GM18499 (cell line): Measurements from ENCODE around the gene CABP2.
"Not testable (repeated sequence)": the region's sequence is repeated elsewhere in the genome, so short reads cannot be mapped to it uniquely, and the experiment has no call there.

Experiments used
- ATAC-seq: cut with Tn5 transposase; IDR thresholded peaks from one replicate; pipeline ENCODE4 v1.9.1; 2021; ENCODE audit warnings: moderate number of reproducible peaks; ENCODE audit not compliant: insufficient read depth, unreplicated experiment

CABP2 gene

GRCh38 chr11:67496113-67496512 is 27.1 kb downstream of the CABP2 start:
- ATAC-seq = no peak

DNA sequence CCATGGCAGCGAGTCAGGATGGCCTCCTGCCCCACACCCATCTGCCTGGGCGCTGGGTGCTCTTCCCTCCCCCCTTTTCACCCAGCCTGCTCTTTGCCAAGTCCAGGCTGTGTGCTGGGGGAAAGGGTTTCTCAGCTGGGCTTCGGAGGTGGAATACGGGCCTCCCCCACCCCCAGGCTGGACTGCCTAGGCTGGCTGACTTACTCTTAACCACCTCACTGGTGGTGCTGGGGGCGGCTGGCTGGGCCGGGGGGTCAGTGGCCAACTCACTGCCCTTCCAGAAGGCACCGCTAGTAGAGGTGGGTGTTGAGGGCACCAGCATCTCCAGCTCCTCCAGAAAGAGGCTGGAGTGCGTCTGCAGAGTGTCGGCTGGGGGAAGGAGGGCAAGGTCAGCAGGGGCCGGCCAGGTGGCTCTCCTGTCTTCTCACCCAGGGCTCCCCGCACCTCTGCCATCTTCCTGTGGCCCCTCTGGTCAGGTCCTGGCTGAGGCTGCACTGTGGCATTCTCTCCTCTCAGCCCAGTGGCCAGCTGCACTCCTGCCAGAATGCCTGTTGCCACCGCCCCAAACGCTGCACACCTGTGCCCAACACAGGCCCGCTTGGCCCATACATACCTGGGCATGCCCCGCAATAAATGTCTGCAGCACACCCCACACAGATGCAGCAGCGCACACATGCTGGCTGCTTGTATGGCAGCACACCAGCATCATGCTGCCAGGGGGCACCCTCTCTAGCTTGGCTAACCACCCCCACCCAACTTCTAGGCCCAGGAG is 27.8 kb downstream of the CABP2 start:
- ATAC-seq = no peak

DNA sequence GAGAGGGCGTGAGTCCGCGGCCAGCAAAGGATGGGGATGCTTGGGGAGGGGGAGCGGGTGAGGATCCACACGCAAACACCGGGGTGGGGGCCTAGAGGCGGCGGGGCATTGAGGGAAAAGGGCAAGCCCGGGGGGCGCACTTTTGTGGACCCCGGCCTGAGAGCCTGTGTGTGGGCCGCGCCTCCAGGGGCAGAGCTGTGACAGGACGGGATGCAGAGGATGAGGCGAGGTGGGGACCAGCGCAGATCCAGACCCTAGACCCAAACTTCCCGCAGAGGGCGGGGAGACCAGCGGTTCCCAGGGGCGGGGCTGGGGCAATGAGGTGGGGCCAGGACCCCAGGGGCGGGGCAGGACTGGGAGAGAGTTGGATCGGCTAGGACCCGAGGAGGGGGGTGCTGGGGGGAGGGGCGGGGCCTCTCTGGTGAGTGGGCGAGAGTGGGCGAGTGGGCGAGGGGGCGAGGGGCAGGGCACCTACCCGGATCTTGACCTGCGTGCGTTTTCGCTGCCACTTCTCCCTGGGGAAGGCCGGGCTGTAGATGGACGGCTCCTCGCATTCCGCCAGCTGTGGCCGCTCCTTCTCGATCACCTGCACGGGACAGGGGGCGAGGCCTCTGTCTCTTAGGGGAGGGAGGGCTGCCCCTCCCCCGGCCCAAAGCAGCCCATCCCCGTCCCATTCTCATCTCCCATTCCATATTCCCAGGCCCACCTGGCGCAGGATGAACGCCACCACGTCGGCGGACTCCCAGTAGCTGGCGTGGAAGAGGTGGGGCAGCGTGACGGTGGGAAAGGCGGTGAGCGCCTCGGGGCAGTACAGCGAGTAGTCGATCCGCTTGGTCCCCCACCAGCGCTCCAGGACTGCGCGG is 28.6 kb downstream of the CABP2 start:
- ATAC-seq = no peak

GRCh38 chr11:67493548-67494370 is 29.5 kb downstream of the CABP2 start:
- no peak for ATAC-seq

DNA sequence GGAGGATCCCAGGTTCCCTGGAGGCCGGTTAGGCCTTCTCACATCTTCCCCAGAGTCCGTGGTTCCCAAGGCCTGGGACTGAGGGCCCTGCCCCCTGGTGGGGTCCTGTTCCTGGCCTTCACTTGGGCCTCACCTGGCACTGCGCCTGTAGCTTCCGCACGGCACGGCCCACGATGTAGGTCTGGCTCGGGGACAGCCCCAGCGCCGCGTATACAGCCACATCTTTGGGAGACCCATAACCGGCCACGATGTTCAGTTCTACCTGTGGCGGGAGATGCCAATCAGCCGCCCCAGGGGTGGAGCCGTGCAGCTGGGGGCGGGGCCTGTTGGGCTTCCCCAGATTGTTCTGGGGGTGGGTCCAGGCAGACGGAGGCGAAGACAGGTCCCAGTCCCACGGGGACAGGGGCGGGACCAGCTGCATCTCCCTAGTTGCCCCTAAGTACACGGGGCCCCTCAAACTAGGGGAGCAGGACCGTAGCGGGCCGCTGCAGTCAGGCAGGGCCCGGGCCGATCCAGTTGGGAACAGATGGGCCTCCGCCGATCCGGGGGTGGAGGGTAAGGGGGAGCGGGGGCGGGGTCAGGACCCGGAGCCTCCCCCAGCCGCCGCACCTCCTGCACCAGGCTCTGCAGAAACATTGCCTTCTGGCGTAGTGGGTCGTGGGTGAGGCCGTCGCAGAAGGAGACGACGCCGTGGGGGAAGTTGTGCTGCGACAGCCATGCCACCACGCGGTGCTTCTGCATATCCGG is 30.3 kb downstream of the CABP2 start:
- ATAC-seq = no peak

GRCh38 chr11:67492069-67492727 is 31.0 kb downstream of the CABP2 start:
- no peak for ATAC-seq

DNA sequence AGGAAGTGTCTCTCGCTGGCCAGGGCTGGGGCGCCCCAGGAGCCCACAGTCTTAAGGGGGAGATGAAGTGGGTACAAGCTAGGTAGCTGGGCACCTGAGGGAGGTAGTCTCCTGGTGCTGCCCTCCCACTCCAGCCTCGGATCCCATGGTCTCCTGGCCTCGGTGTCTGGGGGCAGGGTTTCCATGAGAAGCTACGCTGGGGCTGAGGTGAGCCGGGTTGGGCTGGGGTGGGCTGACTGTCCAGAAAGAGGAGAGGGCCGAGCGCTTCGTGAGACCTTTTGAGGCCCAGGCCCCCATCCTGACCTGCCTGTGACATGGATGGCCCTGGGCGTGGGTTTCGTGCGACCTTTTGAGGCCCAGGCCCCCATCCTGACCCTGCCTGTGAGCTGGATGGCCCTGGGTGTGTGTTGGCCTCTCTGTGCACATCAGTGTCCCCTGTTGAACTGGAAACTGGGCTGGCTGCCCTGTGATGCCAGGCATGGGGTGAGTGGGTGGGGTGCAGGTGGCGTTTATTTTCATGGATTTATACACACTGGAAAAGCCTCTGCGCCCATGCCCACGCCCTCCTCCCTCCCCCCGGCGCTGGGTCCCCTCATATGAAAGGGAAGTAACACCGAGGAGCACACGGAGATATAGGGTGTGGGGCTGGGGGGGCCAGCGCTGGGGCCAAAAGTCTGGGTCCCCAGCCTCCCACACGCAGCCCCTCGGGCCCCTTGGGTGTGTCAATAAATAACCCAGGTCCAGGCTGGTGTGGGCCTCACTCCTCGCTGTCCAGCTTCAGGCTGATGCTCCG is 31.8 kb downstream of the CABP2 start:
- no peak for ATAC-seq

DNA sequence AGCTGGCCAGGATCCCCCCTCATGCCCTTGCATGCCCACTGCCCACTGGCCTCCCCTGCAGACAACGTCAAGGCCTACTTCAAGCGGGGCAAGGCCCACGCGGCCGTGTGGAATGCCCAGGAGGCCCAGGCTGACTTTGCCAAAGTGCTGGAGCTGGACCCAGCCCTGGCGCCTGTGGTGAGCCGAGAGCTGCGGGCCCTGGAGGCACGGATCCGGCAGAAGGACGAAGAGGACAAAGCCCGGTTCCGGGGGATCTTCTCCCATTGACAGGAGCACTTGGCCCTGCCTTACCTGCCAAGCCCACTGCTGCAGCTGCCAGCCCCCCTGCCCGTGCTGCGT is 32.5 kb downstream of the CABP2 start:
- ATAC-seq = no peak

DNA sequence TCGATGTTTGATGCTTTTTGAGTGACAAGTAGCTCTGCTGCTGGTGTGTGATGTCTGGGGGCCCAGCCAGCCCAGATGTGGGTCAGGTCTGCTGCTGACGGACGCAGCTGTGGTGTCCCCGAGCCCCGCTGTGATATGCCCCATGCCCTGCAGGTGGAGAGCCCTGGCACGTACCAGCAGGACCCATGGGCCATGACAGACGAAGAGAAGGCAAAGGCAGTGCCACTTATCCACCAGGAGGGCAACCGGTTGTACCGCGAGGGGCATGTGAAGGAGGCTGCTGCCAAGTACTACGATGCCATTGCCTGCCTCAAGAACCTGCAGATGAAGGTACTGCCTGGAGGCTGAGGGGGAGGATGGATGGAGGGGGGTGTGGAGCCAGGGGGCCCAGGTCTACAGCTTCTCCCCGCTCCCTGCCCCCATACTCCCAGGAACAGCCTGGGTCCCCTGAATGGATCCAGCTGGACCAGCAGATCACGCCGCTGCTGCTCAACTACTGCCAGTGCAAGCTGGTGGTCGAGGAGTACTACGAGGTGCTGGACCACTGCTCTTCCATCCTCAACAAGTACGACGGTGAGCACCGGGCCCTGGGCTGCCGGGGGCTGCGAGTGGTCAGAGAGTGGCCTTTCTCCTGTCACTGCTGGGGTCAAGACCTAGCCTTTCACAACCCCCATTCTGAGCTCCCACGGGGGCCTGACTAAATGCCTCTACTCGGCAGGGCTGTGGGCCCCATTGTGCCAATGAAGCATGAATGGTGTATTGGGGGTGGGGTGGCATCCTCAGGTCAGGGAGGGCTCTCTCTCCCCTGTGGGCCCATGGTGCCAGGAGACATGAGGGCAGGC is 33.1 kb downstream of the CABP2 start:
- no peak for ATAC-seq

- no peak for ATAC-seq
These were observed 33.9 kb downstream of the CABP2 start for GRCh38 chr11:67489203-67489884.

DNA sequence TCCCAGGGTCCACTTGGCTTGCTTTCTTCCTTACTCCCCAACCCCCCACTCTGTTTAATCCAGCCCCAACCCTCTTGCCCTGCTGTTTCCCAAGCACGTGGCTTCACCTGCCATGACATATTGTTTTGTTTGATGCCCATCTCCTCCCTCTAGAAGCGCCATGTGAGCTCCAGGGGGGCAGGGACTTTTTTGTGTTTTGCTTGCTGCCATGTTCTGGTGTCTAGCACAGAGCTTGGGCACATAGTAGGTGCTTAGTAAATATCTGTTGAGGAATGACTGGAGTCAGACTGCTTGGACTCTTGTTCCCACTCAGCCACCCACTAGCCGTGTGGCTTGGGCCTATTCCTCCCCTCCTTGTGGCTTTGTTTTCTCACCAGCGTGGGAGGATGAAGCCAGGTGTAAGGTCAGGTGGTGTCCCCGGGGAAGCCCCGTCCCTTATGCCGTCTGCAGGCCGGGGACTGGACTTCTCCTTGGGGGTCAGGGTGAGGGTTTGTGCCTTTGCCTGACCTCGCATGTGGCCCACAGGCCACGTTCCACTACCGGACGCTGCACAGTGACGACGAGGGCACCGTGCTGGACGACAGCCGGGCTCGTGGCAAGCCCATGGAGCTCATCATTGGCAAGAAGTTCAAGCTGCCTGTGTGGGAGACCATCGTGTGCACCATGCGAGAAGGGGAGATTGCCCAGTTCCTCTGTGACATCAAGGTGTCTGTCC is 36.6 kb downstream of the CABP2 start:
- ATAC-seq = no peak

DNA sequence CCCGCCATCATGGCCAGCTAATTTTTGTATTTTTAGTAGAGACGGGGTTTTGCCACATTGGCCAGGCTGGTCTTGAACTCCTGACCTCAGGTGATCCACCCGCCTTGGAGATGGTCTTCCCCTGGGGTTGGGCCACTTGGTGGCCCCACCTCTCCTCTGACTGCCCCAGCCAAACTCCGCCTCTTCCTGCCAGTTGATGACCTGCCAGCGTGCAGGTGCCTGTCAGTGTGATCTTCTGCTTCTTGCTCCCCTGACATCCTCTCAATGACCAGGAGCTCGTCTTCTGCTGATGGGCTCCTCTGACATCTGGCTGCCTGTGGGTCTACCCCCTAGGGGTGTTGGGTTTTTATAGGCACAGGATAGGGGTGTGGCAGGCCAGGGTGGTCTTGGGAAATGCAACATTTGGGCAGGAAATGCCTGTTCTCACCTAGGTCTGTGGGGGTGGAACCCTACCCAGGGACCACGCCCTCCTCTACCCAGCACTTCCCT is 37.3 kb downstream of the CABP2 start:
- not testable (repeated sequence) for ATAC-seq

GRCh38 chr11:67484847-67485311 is 38.4 kb downstream of the CABP2 start:
- ATAC-seq = no peak

DNA sequence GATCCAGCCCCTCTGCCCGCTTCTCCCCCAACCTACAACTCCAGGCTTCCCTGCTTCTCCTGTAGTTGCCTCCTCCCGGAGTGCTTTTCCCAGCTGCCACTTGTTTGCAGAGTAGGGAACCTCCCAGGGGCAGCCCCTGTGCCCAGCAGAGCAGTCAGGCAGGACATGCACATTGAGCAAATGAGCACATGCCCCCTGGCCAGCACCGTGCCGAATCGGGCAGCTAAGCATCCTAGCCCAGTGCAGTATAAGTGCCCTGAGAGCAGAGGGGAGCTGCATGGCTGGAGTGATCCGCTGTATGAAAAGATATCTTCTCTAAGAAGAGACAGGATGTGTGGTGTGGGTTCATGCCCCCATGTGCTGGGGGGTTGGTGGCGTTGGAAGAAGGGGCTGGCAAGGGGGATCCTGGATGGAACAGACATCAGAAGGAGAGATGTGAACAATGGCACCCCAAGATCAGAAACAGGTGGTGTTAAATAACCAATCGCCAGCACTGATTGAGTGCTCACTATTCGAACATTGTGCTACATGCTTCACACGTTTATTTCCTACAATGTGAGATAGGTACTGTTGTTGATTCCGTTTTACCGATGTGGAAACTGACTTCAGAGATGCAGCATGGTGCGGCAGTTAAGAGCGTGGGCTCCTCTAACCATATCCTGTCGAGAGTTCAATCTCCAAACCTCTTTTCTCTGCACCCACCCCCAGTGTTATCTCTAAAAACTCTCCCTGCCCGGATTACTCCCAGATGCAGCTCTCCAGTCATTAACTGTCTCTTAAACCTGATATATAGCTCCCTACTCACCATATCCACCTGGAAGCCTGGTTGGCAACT is 39.2 kb downstream of the CABP2 start:
- no peak for ATAC-seq
